A549 treated with AZD2906 at 1 μM for 4 hours (cell line): Measurements from ENCODE around the gene MC2R. TPM values are rescaled to one million over a fixed set of nuclear protein-coding genes. Genes with fewer than 3 reads are reported as not detected.

Experiments
- total RNA-seq: library from RNA; stranded (reverse); fragments of 200-300 nt; extraction: Qiagen RNA extraction; gene quantifications from 5 replicates; pipeline ENCODE4 v1.2.3, GENCODE V29; 2022

MC2R gene
- total RNA-seq = not detected in 5 replicates

GRCh38 chr18:13915391-13915790 is at the start of gene MC2R:
MC2R (minus strand) TSS chr18:13915536; CDS start chr18:13885518, 30,018 bp downstream.

Other genes starting within 250 kb of the MC2R start
- 22.4 to 24.1 TPM (median 22.8 TPM) in 5 replicates for gene FAM210A, start 189.0 kb downstream of the MC2R start, total RNA-seq
- 17.0 to 18.6 TPM (median 17.2 TPM) in 5 replicates for gene RNMT, start 188.9 kb downstream of the MC2R start, total RNA-seq
- gene MC5R, start 91.4 kb downstream of the MC2R start, total RNA-seq = 0.03 to 0.06 TPM (median 0.05 TPM) in 3 of 5 replicates, not detected in the others
- 1.3 to 1.6 TPM (median 1.4 TPM) in 5 replicates for gene ZNF519, start 216.9 kb upstream of the MC2R start, total RNA-seq